OCI-LY3 (cell line): ENCODE measurements around the gene SPDL1.
A peak's percentile ranks its signal among the peaks of the same experiment; 100 is the strongest.

Experiments
- H2AFZ ChIP-seq: fragments of 200-600, 300-600 bp; shearing (Covaris generic); 2 replicates; pipeline ENCODE4 v1.6.0; 2014; ENCODE audit warnings: antibody characterized with exemption, low read depth, low read length
- H3K27ac ChIP-seq: fragments of 200-600, 300-600 bp; sonication (generic); 2 replicates; pipeline ENCODE4 v1.5.1; 2014; ENCODE audit warnings: mild to moderate bottlenecking, low read length, moderate library complexity, mixed read lengths
- H3K27me3 ChIP-seq: fragments of 200-600, 300-600 bp; sonication (generic); 2 replicates; pipeline ENCODE4 v1.6.1; 2014; ENCODE audit warnings: low read depth, low read length, mixed read lengths
- H3K36me3 ChIP-seq: fragments of 200-600, 300-600 bp; sonication (generic); replicated peaks from 2 replicates; pipeline ENCODE3; 2014; ENCODE audit warnings: low read depth, low read length, mixed read lengths
- H3K4me1 ChIP-seq: fragments of 300-600, 200-600 bp; sonication (generic); 2 replicates; pipeline ENCODE4 v1.6.1; 2014; ENCODE audit warnings: low read length, mixed read lengths
- H3K4me2 ChIP-seq: fragments of 200-600, 300-600 bp; sonication (generic); 2 replicates; pipeline ENCODE4 v1.6.1; 2014; ENCODE audit warnings: low read length, mixed read lengths
- H3K4me3 ChIP-seq: fragments of 300-600, 200-600 bp; sonication (generic); 2 replicates; pipeline ENCODE4 v1.5.1; 2014; ENCODE audit warnings: antibody characterized with exemption, mild to moderate bottlenecking, low read length, moderate library complexity
- H3K79me2 ChIP-seq: fragments of 300-600, 200-600 bp; shearing (Covaris generic); 2 replicates; pipeline ENCODE4 v1.6.1; 2014; ENCODE audit warnings: mild to moderate bottlenecking, low read length, mixed read lengths
- H3K9ac ChIP-seq: fragments of 300-600, 200-600 bp; shearing (Covaris generic); 2 replicates; pipeline ENCODE4 v1.6.0; 2014; ENCODE audit warnings: mild to moderate bottlenecking, low read length, moderate library complexity
- H3K9me3 ChIP-seq: fragments of 200-600, 300-600 bp; shearing (Covaris generic); 2 replicates; pipeline ENCODE4 v1.6.1; 2014; ENCODE audit warnings: low read length, mixed read lengths; ENCODE audit not compliant: insufficient read depth
- H4K20me1 ChIP-seq: fragments of 200-600, 300-600 bp; sonication (generic); 2 replicates; pipeline ENCODE4 v1.6.1; 2016; ENCODE audit warnings: low read length, mixed read lengths; ENCODE audit not compliant: insufficient read depth
- EZH2phosphoT487 ChIP-seq: fragments of 200-600 bp; shearing (Covaris generic); IDR thresholded peaks from 2 replicates; pipeline ENCODE4 v1.6.1; 2018; ENCODE audit warnings: antibody characterized with exemption, mixed run types, low read depth
- TF ChIP-seq, protein P1 (sequence below): fragments of 200-600, 300-600 bp; sonication (generic); IDR thresholded peaks from 2 replicates; pipeline ENCODE4 v1.5.1; 2014; ENCODE audit warnings: antibody characterized with exemption, low read length, low read depth

The SPDL1 gene

GRCh38 chr5:169631360-169631759, 47.8 kb downstream of the SPDL1 start:
- Histone ChIP-seq H3K27me3 (no peaks in the 10 kb centered on the region), H3K4me1 (peaks cover 11% of the 10 kb centered on the region), H3K9ac (no peak overlapping the region), H3K27ac (no peak overlapping the region), H3K79me2 (no peaks in the 10 kb centered on the region), H3K4me3 (no peak overlapping the region), H3K9me3 (no peaks in the 10 kb centered on the region), H3K4me2 (no peak overlapping the region), H2AFZ (no peak overlapping the region), H3K36me3 (no peaks in the 10 kb centered on the region), H4K20me1 (no peaks in the 10 kb centered on the region)
- TF ChIP-seq, protein P1, sequence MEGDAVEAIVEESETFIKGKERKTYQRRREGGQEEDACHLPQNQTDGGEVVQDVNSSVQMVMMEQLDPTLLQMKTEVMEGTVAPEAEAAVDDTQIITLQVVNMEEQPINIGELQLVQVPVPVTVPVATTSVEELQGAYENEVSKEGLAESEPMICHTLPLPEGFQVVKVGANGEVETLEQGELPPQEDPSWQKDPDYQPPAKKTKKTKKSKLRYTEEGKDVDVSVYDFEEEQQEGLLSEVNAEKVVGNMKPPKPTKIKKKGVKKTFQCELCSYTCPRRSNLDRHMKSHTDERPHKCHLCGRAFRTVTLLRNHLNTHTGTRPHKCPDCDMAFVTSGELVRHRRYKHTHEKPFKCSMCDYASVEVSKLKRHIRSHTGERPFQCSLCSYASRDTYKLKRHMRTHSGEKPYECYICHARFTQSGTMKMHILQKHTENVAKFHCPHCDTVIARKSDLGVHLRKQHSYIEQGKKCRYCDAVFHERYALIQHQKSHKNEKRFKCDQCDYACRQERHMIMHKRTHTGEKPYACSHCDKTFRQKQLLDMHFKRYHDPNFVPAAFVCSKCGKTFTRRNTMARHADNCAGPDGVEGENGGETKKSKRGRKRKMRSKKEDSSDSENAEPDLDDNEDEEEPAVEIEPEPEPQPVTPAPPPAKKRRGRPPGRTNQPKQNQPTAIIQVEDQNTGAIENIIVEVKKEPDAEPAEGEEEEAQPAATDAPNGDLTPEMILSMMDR, result no peak

DNA sequence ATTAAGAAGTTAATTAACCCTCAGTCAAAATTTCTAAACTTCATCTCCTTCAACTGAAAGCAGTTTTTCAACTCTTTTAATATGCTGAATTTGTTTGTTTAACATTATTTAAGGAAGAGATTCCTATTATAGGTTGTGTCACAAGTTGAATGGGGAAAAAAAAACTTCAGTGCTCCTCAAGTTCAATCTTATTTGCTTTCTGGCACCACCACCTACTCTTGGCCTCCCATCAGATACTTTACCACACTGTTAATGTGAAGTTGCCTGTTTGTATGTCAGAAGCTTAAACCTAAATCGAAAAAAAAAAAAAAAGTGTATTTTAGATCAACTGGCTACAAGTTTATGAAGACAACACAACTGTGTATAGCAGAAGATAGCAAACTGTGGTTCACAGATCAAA, 49.4 kb downstream of the SPDL1 start:
- Histone ChIP-seq H3K9ac (no peak overlapping the region), H3K4me3 (no peak overlapping the region)

GRCh38 chr5:169634606-169635005, 51.0 kb downstream of the SPDL1 start:
- Histone ChIP-seq H3K9ac (no peak overlapping the region), H3K36me3 (peaks cover 16% of the 10 kb centered on the region), H3K27me3 (no peaks in the 10 kb centered on the region), H4K20me1 (peaks cover 16% of the 10 kb centered on the region), H3K4me1 (peaks cover 21% of the 10 kb centered on the region), H3K4me2 (no peak overlapping the region), H2AFZ (no peak overlapping the region), H3K4me3 (no peak overlapping the region), H3K79me2 (peaks cover 25% of the 10 kb centered on the region), H3K9me3 (peaks cover 6% of the 10 kb centered on the region; the same call in 1 of the 2 replicates), H3K27ac (no peak overlapping the region)
- TF ChIP-seq, protein P1, result no peak
- TF ChIP-seq EZH2phosphoT487, result no peak

More for the DNA sequence above, 49.4 kb downstream of the SPDL1 start:
- Histone ChIP-seq H3K79me2 (peaks cover 9% of the 10 kb centered on the region), H4K20me1 (no peaks in the 10 kb centered on the region), H3K27me3 (no peaks in the 10 kb centered on the region), H3K4me2 (no peak overlapping the region), H3K27ac (no peak overlapping the region), H2AFZ (no peak overlapping the region), H3K9me3 (no peaks in the 10 kb centered on the region), H3K4me1 (peaks cover 15% of the 10 kb centered on the region), H3K36me3 (no peaks in the 10 kb centered on the region)
- TF ChIP-seq, protein P1, result no peak
- TF ChIP-seq EZH2phosphoT487, result no peak

DNA sequence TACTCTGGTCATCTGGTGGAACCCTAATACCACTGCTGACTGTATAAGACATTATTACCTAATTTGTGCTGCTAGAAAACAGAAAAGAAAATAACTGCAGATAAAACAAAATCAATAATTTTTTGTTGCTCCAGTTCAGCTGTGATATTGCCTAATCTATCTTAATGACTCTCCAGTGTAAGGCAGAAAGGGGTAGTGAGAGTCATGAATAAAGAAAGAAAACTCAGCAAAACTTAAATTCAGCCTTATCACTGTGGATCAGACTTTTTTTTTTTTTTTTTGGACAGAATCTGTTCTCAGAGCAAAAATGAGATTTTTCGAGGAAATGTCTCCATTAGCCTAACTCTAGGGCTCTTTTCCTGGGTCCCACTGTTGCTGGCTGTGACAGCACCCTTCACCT, 52.4 kb downstream of the SPDL1 start:
- no peak overlapping the region for H2AFZ ChIP-seq
- H3K4me2 ChIP-seq, result peak overlapping the region; percentile 99

More for the DNA sequence above, 52.4 kb downstream of the SPDL1 start:
- no peak for TF ChIP-seq EZH2phosphoT487
- TF ChIP-seq, protein P1, result no peak
- H3K9ac ChIP-seq, result no peak overlapping the region
- peaks cover 29% of the 10 kb centered on the region for H4K20me1 ChIP-seq
- H3K4me3 ChIP-seq, result peak overlapping the region; percentile 86
- H3K27me3 ChIP-seq, result no peaks in the 10 kb centered on the region
- peaks cover 16% of the 10 kb centered on the region for H3K4me1 ChIP-seq
- no peak overlapping the region for H3K27ac ChIP-seq
- H3K79me2 ChIP-seq, result peaks cover 39% of the 10 kb centered on the region
- peaks cover 8% of the 10 kb centered on the region; the same call in 1 of the 2 replicates for H3K9me3 ChIP-seq
- H3K36me3 ChIP-seq, result peaks cover 26% of the 10 kb centered on the region
